Mucosa of descending colon (tissue), 3 donors: ENCODE results near the gene RBP4. TPM values are rescaled to one million over a fixed set of nuclear protein-coding genes. Genes with fewer than 3 reads are reported as not detected.

Experiments
- ATAC-seq: fragments of 200-7000 bp; cut with Tn5 transposase; one replicate; pipeline ENCODE4 v1.9.1; 2020; ENCODE audit warnings: mild to moderate bottlenecking, moderate library complexity
- DNase-seq, 3 donors: peaks; one replicate each; pipeline ENCODE4 v3.0.0-alpha.2; 2020
- H3K36me3 ChIP-seq: fragments of 200-600 bp; one replicate; pipeline ENCODE4 v1.8.0; 2021; ENCODE audit warnings: low read depth, mild to moderate bottlenecking
- H3K4me1 ChIP-seq: fragments of 200-600 bp; one replicate; pipeline ENCODE4 v1.8.0; 2021; ENCODE audit warnings: low read depth, mild to moderate bottlenecking
- H3K4me3 ChIP-seq: fragments of 200-600 bp; one replicate; pipeline ENCODE4 v1.8.0; 2021; ENCODE audit warnings: mild to moderate bottlenecking
- H3K9me3 ChIP-seq: fragments of 200-600 bp; one replicate; pipeline ENCODE4 v1.8.0; 2021; ENCODE audit warnings: mild to moderate bottlenecking
- CTCF ChIP-seq: fragments of 200-600 bp; IDR thresholded peaks from one replicate; pipeline ENCODE4 v1.8.0; 2022; ENCODE audit warnings: antibody characterized with exemption, mild to moderate bottlenecking
- intact Hi-C, 2 donors: fragments of 100-400 bp; cut with DNase I in 1 of 2; cut with micrococcal nuclease in 1 of 2; formaldehyde crosslinking; loops; one replicate each; pipeline versions ENCODE4 v1.11.0 to v1.11.1; 2022; cut with DNase I, micrococcal nuclease
- total RNA-seq, 3 donors: library from RNA; stranded (reverse); fragmentation: NEBNext Ultra II Directional in 2 of 3; extraction: Animal tissue kit (Norgen Biotek cat#: 25700) in 2 of 3; gene quantifications; one replicate each; pipeline versions ENCODE4 v1.2.1 to v1.2.4, GENCODE V29; 2021 to 2023
- donor health status: DM: no; HTN: no; CAD: no; lungs with moderate emphysema.
- donor health status: DM: no; HTN: no; CAD: no.
- donor health status: DM: no; HTN: yes; CAD: no.

Gene RBP4
- total RNA-seq, 3 donors from 2014 or later: 5.2 to 7.0 (median 6.6) TPM

GRCh38 chr10:93622942-93623341, 21.9 kb upstream of the RBP4 start:
- no peak for ATAC-seq
- intact Hi-C loops: no loop called here
- Histone ChIP-seq H3K4me1 (no peaks in the 10 kb centered on the region), H3K4me3 (no peak overlapping the region), H3K36me3 (no peaks in the 10 kb centered on the region), H3K9me3 (no peaks in the 10 kb centered on the region)
- DNase-seq: no peak
- no peak for TF ChIP-seq CTCF

GRCh38 chr10:93620925-93621324, 19.9 kb upstream of the RBP4 start:
- intact Hi-C loops: no loop called here
- Histone ChIP-seq H3K36me3 (no peaks in the 10 kb centered on the region), H3K4me1 (no peaks in the 10 kb centered on the region), H3K4me3 (no peak overlapping the region), H3K9me3 (no peaks in the 10 kb centered on the region)
- no peak for TF ChIP-seq CTCF
- ATAC-seq: no peak
- no peak for DNase-seq

GRCh38 chr10:93615576-93616235, 14.7 kb upstream of the RBP4 start:
- intact Hi-C loops: no loop called here
- DNase-seq: no peak
- no peaks in the 10 kb centered on the region for H3K9me3 ChIP-seq
- H3K4me3 ChIP-seq: no peak overlapping the region
- no peaks in the 10 kb centered on the region for H3K36me3 ChIP-seq
- no peaks in the 10 kb centered on the region for H3K4me1 ChIP-seq
- no peak for TF ChIP-seq CTCF
- no peak for ATAC-seq

GRCh38 chr10:93614101-93614825, 13.2 kb upstream of the RBP4 start:
- Histone ChIP-seq H3K4me1 (no peaks in the 10 kb centered on the region), H3K36me3 (no peaks in the 10 kb centered on the region), H3K9me3 (no peaks in the 10 kb centered on the region), H3K4me3 (no peak overlapping the region)
- DNase-seq (no peak), ATAC-seq (no peak)
- no peak for TF ChIP-seq CTCF
- intact Hi-C loops: no loop called here

GRCh38 chr10:93613126-93613525, 12.1 kb upstream of the RBP4 start:
- H3K4me1 ChIP-seq: no peaks in the 10 kb centered on the region
- DNase-seq (no peak), ATAC-seq (no peak)
- no peaks in the 10 kb centered on the region for H3K36me3 ChIP-seq
- TF ChIP-seq CTCF: no peak
- intact Hi-C loops: no loop called here
- no peaks in the 10 kb centered on the region for H3K9me3 ChIP-seq
- H3K4me3 ChIP-seq: no peak overlapping the region
